Neural cell (in vitro differentiated cells): Measurements from ENCODE around the gene C4orf51. TPM values are rescaled to one million over a fixed set of nuclear protein-coding genes. Genes with fewer than 3 reads are reported as not detected.

Experiments
- H2AFZ ChIP-seq: fragments of 200-600, 300-800 bp; sonication (generic), shearing (Covaris generic); 2 replicates; pipeline ENCODE4 v1.6.0; 2014; ENCODE audit warnings: low read depth, mild to moderate bottlenecking, antibody characterized with exemption, low read length, moderate library complexity
- H3F3A ChIP-seq: fragments of 200-600 bp; shearing (Covaris generic); 2 replicates; pipeline ENCODE4 v1.6.1; 2016; ENCODE audit warnings: mild to moderate bottlenecking, moderate library complexity, mixed read lengths, antibody characterized with exemption, low read length; ENCODE audit not compliant: insufficient read depth, poor library complexity, severe bottlenecking
- H3K27ac ChIP-seq: fragments of 200-600, 300-800 bp; sonication (generic), shearing (Covaris generic); 2 replicates; pipeline ENCODE4 v1.5.1; 2014; ENCODE audit warnings: mild to moderate bottlenecking, low read length, moderate library complexity
- H3K27me3 ChIP-seq: fragments of 300-800, 200-600 bp; sonication (generic), shearing (Covaris generic); 2 replicates; pipeline ENCODE4 v1.6.0; 2014; ENCODE audit warnings: mild to moderate bottlenecking, low read depth, low read length, moderate library complexity; ENCODE audit not compliant: insufficient read depth
- H3K36me3 ChIP-seq: fragments of 300-800, 200-600 bp; sonication (generic), shearing (Covaris generic); 2 replicates; pipeline ENCODE4 v1.5.1; 2014; ENCODE audit warnings: mild to moderate bottlenecking, antibody characterized with exemption, low read length, moderate library complexity; ENCODE audit not compliant: insufficient read depth
- H3K4me2 ChIP-seq: fragments of 300-800, 200-600 bp; sonication (generic), shearing (Covaris generic); 2 replicates; pipeline ENCODE4 v1.6.0; 2014; ENCODE audit warnings: mild to moderate bottlenecking, low read length
- H3K4me3 ChIP-seq: fragments of 300-800, 200-600 bp; sonication (generic), shearing (Covaris generic); 2 replicates; pipeline ENCODE4 v1.5.1; 2014; ENCODE audit warnings: mild to moderate bottlenecking, low read length, moderate library complexity
- H3K79me2 ChIP-seq: fragments of 200-600 bp; shearing (Covaris generic); replicated peaks from 2 replicates; pipeline ENCODE4 v1.6.0; 2014; ENCODE audit warnings: mild to moderate bottlenecking, low read length, moderate library complexity; ENCODE audit not compliant: insufficient read depth
- H3K9ac ChIP-seq: fragments of 300-800, 200-600 bp; sonication (generic), shearing (Covaris generic); 2 replicates; pipeline ENCODE4 v1.6.1; 2016; ENCODE audit warnings: mild to moderate bottlenecking, low read length, mixed read lengths
- H3K9me2 ChIP-seq: fragments of 200-600 bp; shearing (Covaris generic); 2 replicates; pipeline ENCODE4 v1.6.1; 2016; ENCODE audit warnings: mild to moderate bottlenecking, low read length, mixed read lengths; ENCODE audit not compliant: insufficient read depth
- H3K9me3 ChIP-seq: fragments of 200-600, 300-800 bp; sonication (generic), shearing (Covaris generic); 2 replicates; pipeline ENCODE4 v1.6.1; 2016; ENCODE audit warnings: mild to moderate bottlenecking, mixed run types, low read length, moderate library complexity, mixed read lengths
- H4K20me1 ChIP-seq: fragments of 200-600 bp; shearing (Covaris generic); 2 replicates; pipeline ENCODE4 v1.6.1; 2016; ENCODE audit warnings: mild to moderate bottlenecking, mixed run types; ENCODE audit not compliant: insufficient read depth
- EP300 ChIP-seq: fragments of 450-650 bp; conservative IDR thresholded peaks from 2 replicates; pipeline ENCODE4 v1.6.1; 2014; ENCODE audit warnings: antibody characterized with exemption, mild to moderate bottlenecking, moderate library complexity; ENCODE audit not compliant: poor library complexity, severe bottlenecking
- EZH2 ChIP-seq: fragments of 200-600, 300-800 bp; shearing (Covaris generic), sonication (generic); IDR thresholded peaks from 2 replicates; pipeline ENCODE4 v1.6.1; 2014; ENCODE audit warnings: antibody characterized with exemption, low read length, borderline replicate concordance, mild to moderate bottlenecking; ENCODE audit not compliant: insufficient read depth, poor library complexity, severe bottlenecking
- MXI1 ChIP-seq: fragments of 450-650 bp; conservative IDR thresholded peaks from 2 replicates; pipeline ENCODE4 v1.6.1; 2014; ENCODE audit warnings: antibody characterized with exemption, mild to moderate bottlenecking; ENCODE audit not compliant: poor library complexity, severe bottlenecking
- POLR2AphosphoS5 ChIP-seq: IDR thresholded peaks from 2 replicates; pipeline ENCODE4 v1.6.1; 2012
- RAD21 ChIP-seq: fragments of 450-650 bp; conservative IDR thresholded peaks from 2 replicates; pipeline ENCODE4 v1.6.1; 2014; ENCODE audit warnings: antibody characterized with exemption, mild to moderate bottlenecking, moderate library complexity
- SMC3 ChIP-seq: fragments of 450-650 bp; conservative IDR thresholded peaks from 2 replicates; pipeline ENCODE4 v1.6.1; 2014; ENCODE audit warnings: antibody characterized with exemption, mild to moderate bottlenecking, moderate library complexity; ENCODE audit not compliant: poor library complexity
- TAF1 ChIP-seq: IDR thresholded peaks from 2 replicates; pipeline ENCODE4 v1.6.1; 2012; ENCODE audit warnings: low read depth
- polyA plus RNA-seq: library from polyadenylated mRNA; depleted of rRNA; stranded (reverse); fragments of >200 nt; gene quantifications from 2 replicates; pipeline ENCODE4 v1.2.3, GENCODE V29; 2014
- TF ChIP-seq, protein P1 (sequence below): IDR thresholded peaks from 2 replicates; pipeline ENCODE4 v1.6.1; 2012; ENCODE audit warnings: borderline replicate concordance
- TF ChIP-seq, protein P2 (sequence below): fragments of 450-650 bp; IDR thresholded peaks from 2 replicates; pipeline ENCODE4 v1.5.1; 2014; ENCODE audit warnings: antibody characterized with exemption, mild to moderate bottlenecking, moderate library complexity; ENCODE audit not compliant: poor library complexity, severe bottlenecking

Gene C4orf51
- polyA plus RNA-seq, 1 donor from 2014 or later = not detected

DNA sequence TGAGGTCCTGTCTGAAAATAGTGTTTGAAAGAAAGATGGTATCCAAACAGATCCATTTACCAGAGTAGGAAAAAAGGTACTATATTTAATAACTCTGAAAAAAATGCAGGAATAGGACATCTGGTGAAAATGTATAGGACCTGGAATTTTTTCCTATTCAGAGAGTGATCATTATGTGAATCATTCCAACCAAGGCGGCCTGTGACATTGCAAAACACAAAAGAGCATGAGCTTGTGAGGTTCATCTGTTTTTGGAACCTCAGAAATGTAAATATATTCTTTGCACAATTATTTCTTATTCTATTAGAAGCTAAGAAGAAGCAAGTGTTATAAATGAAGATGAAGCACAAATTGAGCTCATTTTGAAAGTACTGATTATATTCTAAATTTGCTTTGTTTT is 2.0 kb downstream of the C4orf51 start:
- no peak for TF ChIP-seq SMC3
- no peak for TF ChIP-seq RAD21
- no peak for TF ChIP-seq EZH2
- TF ChIP-seq TAF1 = no peak
- TF ChIP-seq, protein P1, sequence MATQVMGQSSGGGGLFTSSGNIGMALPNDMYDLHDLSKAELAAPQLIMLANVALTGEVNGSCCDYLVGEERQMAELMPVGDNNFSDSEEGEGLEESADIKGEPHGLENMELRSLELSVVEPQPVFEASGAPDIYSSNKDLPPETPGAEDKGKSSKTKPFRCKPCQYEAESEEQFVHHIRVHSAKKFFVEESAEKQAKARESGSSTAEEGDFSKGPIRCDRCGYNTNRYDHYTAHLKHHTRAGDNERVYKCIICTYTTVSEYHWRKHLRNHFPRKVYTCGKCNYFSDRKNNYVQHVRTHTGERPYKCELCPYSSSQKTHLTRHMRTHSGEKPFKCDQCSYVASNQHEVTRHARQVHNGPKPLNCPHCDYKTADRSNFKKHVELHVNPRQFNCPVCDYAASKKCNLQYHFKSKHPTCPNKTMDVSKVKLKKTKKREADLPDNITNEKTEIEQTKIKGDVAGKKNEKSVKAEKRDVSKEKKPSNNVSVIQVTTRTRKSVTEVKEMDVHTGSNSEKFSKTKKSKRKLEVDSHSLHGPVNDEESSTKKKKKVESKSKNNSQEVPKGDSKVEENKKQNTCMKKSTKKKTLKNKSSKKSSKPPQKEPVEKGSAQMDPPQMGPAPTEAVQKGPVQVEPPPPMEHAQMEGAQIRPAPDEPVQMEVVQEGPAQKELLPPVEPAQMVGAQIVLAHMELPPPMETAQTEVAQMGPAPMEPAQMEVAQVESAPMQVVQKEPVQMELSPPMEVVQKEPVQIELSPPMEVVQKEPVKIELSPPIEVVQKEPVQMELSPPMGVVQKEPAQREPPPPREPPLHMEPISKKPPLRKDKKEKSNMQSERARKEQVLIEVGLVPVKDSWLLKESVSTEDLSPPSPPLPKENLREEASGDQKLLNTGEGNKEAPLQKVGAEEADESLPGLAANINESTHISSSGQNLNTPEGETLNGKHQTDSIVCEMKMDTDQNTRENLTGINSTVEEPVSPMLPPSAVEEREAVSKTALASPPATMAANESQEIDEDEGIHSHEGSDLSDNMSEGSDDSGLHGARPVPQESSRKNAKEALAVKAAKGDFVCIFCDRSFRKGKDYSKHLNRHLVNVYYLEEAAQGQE = no peak
- TF ChIP-seq EP300 = no peak
- no peak for TF ChIP-seq MXI1
- TF ChIP-seq POLR2AphosphoS5 = no peak
- TF ChIP-seq, protein P2, sequence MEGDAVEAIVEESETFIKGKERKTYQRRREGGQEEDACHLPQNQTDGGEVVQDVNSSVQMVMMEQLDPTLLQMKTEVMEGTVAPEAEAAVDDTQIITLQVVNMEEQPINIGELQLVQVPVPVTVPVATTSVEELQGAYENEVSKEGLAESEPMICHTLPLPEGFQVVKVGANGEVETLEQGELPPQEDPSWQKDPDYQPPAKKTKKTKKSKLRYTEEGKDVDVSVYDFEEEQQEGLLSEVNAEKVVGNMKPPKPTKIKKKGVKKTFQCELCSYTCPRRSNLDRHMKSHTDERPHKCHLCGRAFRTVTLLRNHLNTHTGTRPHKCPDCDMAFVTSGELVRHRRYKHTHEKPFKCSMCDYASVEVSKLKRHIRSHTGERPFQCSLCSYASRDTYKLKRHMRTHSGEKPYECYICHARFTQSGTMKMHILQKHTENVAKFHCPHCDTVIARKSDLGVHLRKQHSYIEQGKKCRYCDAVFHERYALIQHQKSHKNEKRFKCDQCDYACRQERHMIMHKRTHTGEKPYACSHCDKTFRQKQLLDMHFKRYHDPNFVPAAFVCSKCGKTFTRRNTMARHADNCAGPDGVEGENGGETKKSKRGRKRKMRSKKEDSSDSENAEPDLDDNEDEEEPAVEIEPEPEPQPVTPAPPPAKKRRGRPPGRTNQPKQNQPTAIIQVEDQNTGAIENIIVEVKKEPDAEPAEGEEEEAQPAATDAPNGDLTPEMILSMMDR = no peak
- no peak overlapping the region for H3K4me2 ChIP-seq
- H3K27ac ChIP-seq = no peak overlapping the region
- no peaks in the 10 kb centered on the region for H3K27me3 ChIP-seq
- no peaks in the 10 kb centered on the region for H4K20me1 ChIP-seq
- H3K79me2 ChIP-seq = no peaks in the 10 kb centered on the region
- H3K9me2 ChIP-seq = no peaks in the 10 kb centered on the region
- H3K36me3 ChIP-seq = no peaks in the 10 kb centered on the region
- H2AFZ ChIP-seq = no peak overlapping the region
- H3F3A ChIP-seq = no peaks in the 10 kb centered on the region
- peaks cover 2% of the 10 kb centered on the region for H3K9me3 ChIP-seq
- no peak overlapping the region for H3K9ac ChIP-seq
- no peak overlapping the region for H3K4me3 ChIP-seq

DNA sequence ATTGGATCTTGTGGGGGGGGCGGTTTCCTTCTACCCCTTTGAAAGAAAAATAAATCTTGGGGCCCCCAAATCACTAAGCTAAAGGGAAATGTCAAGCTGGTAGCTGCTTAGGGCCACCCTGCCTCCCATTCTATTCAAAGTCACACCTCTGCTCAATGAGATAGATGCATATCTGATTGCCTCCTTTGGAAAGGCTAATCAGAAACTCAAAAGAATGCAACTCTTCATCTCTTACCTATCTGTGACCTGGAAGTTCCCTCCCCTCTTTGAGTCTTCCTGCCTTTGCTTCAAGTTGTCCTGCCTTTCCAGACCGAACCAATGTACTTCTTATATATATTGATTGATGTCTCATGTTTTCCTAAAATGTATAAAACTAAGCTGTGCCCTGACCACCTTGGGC is 7.0 kb downstream of the C4orf51 start:
- H2AFZ ChIP-seq = no peak overlapping the region
- H3K4me2 ChIP-seq = no peak overlapping the region
- no peaks in the 10 kb centered on the region for H3K36me3 ChIP-seq
- H3K9me3 ChIP-seq = no peaks in the 10 kb centered on the region
- no peaks in the 10 kb centered on the region for H4K20me1 ChIP-seq
- TF ChIP-seq TAF1 = no peak
- TF ChIP-seq, protein P2 = no peak
- TF ChIP-seq RAD21 = no peak
- TF ChIP-seq EZH2 = no peak
- no peak for TF ChIP-seq EP300
- no peak for TF ChIP-seq POLR2AphosphoS5
- TF ChIP-seq, protein P1 = no peak
- TF ChIP-seq MXI1 = no peak
- no peak for TF ChIP-seq SMC3
- no peak overlapping the region for H3K27ac ChIP-seq
- no peaks in the 10 kb centered on the region for H3K79me2 ChIP-seq
- no peaks in the 10 kb centered on the region for H3K27me3 ChIP-seq
- no peaks in the 10 kb centered on the region for H3F3A ChIP-seq
- no peak overlapping the region for H3K4me3 ChIP-seq
- no peaks in the 10 kb centered on the region for H3K9me2 ChIP-seq
- no peak overlapping the region for H3K9ac ChIP-seq
